ENCODE data around the gene PPP1R26. TPM values are rescaled to one million over a fixed set of nuclear protein-coding genes. Genes with fewer than 3 reads are reported as not detected.

Gene PPP1R26, protein sequence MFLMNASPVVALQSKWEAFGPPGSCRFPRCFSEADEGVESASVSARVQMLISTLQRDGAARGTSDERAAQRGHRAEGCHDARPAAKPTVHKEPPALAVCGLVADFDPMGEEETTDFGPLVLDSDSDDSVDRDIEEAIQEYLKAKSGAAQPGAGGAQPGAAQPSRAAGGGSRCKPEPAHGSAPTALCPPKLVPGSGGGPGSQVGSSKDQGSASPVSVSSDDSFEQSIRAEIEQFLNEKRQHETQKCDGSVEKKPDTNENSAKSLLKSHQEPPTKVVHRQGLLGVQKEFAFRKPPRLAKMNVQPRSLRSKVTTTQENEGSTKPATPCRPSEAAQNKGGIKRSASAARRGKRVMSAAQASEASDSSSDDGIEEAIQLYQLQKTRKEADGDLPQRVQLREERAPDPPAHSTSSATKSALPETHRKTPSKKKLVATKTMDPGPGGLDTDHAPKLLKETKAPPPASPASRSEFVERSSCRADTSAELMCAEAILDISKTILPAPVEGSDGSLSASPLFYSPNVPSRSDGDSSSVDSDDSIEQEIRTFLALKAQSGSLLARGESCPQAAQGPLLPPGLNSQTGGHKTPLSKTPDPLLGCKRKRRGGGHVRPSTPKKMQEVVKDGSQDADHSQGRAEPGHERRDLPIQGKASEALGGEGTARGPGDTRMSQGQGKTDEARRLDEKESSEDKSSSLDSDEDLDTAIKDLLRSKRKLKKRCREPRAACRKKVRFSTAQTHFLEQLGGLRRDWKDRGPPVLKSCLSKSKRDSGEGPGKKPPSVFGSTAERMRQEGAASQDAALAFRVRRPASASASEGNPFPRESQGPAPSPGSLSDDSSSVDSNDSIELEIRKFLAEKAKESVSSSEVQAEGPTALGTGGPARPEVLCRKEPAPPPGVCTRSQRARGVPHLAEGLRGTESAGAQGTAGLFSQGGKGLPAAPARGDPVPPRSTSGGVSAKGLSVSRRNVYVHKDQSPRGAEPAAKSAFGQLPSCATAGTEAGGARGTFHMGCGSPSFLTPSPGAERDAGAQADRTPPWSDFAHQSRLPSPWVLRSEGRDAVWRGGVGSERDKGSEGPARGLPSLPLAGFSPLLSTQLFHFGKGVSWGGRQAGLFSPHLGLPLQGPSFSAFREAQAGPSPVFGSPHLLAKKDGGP (N-terminal part only)
- polyA plus RNA-seq (2012; ENCODE audit: insufficient read length, low read depth), result 31.7 TPM

DNA sequence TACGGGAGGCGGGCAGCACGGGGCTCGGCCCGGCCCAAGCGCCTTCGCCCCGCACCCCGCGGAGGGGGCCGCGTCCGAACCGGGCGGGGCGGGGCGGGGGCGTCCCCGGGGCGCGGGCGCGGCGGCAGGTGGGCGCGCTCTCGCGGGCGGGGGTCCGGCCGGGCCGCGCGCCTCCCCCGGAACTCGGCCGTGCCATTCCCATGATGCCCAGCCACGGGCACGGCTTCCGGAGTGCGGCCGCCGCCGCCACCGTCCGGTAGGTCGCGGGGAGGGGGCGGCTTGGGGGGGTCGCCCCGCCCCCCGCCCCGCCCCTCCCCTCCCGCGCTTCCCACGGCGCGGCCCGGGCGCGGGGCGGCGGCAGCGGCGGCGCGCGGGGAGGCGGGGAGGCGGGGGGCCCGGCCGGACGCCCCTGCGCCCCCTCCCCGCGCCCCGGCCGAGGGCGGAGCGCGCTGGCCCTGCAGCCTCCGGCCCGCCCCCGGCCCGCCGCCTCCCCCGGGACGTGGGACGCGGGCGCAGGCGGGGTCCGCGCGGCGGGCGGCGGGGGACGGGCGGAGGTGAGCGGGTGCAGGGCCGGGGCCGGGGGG is at the start of gene PPP1R26:
TSS of gene PPP1R26 (plus strand) at position 314 of the 584 bp plus-strand sequence. CDS start 4,729 bp downstream, outside the sequence.
- TF ChIP-seq FOXP2 (optimal IDR thresholded peaks at IDR 0.05; ENCODE audit: borderline replicate concordance, extremely low read depth, extremely low read length, insufficient read depth), result no peak
- TF ChIP-seq TAF1 (IDR thresholded peaks at IDR 0.05; ENCODE audit: borderline replicate concordance, insufficient read depth, low read length), result no peak
- TF ChIP-seq, protein P1, sequence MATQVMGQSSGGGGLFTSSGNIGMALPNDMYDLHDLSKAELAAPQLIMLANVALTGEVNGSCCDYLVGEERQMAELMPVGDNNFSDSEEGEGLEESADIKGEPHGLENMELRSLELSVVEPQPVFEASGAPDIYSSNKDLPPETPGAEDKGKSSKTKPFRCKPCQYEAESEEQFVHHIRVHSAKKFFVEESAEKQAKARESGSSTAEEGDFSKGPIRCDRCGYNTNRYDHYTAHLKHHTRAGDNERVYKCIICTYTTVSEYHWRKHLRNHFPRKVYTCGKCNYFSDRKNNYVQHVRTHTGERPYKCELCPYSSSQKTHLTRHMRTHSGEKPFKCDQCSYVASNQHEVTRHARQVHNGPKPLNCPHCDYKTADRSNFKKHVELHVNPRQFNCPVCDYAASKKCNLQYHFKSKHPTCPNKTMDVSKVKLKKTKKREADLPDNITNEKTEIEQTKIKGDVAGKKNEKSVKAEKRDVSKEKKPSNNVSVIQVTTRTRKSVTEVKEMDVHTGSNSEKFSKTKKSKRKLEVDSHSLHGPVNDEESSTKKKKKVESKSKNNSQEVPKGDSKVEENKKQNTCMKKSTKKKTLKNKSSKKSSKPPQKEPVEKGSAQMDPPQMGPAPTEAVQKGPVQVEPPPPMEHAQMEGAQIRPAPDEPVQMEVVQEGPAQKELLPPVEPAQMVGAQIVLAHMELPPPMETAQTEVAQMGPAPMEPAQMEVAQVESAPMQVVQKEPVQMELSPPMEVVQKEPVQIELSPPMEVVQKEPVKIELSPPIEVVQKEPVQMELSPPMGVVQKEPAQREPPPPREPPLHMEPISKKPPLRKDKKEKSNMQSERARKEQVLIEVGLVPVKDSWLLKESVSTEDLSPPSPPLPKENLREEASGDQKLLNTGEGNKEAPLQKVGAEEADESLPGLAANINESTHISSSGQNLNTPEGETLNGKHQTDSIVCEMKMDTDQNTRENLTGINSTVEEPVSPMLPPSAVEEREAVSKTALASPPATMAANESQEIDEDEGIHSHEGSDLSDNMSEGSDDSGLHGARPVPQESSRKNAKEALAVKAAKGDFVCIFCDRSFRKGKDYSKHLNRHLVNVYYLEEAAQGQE (IDR thresholded peaks at IDR 0.05; ENCODE audit: insufficient read depth in 1 of 2, low read depth in 2 of 2, low read length in 2 of 2), result no peak
- no peak for TF ChIP-seq SIN3A (IDR thresholded peaks at IDR 0.05; ENCODE audit: borderline replicate concordance, insufficient read depth, low read length)
- no peak for TF ChIP-seq POLR2AphosphoS5 (IDR thresholded peaks at IDR 0.05; ENCODE audit: low read depth, low read length)

DNA sequence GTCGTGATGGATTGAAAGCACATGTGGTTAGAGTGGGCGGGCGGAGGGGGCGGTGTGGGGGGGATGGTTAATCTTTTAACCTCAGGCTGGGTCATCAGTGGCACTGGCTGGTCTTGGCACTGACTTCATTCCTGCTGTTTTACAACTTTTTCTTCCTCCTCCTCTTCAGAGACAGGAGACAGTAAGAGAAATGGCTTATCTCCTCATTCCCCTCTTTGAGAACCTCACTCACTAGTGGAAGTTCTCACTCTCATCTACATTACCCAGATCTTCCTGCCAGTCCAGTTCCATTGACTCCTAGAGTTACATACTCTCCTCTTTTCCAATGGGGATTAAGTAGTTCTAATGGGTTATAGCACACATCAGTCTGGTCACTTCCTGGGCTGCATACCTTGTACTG is 42.3 kb upstream of the PPP1R26 start:
- no peak for TF ChIP-seq POLR2AphosphoS5 (IDR thresholded peaks at IDR 0.05; ENCODE audit: low read depth, low read length)
- no peak for TF ChIP-seq TAF1 (IDR thresholded peaks at IDR 0.05; ENCODE audit: borderline replicate concordance, insufficient read depth, low read length)
- TF ChIP-seq, protein P1 (IDR thresholded peaks at IDR 0.05; ENCODE audit: insufficient read depth in 1 of 2, low read depth in 2 of 2, low read length in 2 of 2), result no peak
- no peak for TF ChIP-seq FOXP2 (optimal IDR thresholded peaks at IDR 0.05; ENCODE audit: borderline replicate concordance, extremely low read depth, extremely low read length, insufficient read depth)
- TF ChIP-seq SIN3A (IDR thresholded peaks at IDR 0.05; ENCODE audit: borderline replicate concordance, insufficient read depth, low read length), result no peak

DNA sequence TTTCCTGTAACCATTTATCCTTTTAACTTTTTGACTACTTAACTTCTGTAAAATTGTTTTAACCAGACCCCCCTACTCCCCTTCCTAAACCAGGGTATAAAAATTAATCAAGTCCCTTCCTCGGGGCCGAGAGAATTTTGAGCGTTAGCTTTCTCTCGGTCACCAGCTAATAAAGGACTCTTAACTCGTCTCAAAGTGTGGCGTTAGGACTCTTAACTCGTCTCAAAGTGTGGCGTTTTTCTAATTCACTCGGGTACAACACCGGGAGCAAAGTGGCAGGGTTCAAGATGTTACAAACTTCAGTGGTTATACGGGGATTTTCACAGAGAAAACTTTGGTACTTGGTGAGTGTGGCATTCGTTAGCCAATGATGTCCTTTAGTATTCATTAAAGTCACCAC is 39.7 kb upstream of the PPP1R26 start:
- TF ChIP-seq SIN3A (IDR thresholded peaks at IDR 0.05; ENCODE audit: borderline replicate concordance, insufficient read depth, low read length) (no peak), TAF1 (IDR thresholded peaks at IDR 0.05; ENCODE audit: borderline replicate concordance, insufficient read depth, low read length) (no peak), FOXP2 (optimal IDR thresholded peaks at IDR 0.05; ENCODE audit: borderline replicate concordance, extremely low read depth, extremely low read length, insufficient read depth) (no peak), POLR2AphosphoS5 (IDR thresholded peaks at IDR 0.05; ENCODE audit: low read depth, low read length) (no peak)
- TF ChIP-seq, protein P1 (IDR thresholded peaks at IDR 0.05; ENCODE audit: insufficient read depth in 1 of 2, low read depth in 2 of 2, low read length in 2 of 2), result no peak

DNA sequence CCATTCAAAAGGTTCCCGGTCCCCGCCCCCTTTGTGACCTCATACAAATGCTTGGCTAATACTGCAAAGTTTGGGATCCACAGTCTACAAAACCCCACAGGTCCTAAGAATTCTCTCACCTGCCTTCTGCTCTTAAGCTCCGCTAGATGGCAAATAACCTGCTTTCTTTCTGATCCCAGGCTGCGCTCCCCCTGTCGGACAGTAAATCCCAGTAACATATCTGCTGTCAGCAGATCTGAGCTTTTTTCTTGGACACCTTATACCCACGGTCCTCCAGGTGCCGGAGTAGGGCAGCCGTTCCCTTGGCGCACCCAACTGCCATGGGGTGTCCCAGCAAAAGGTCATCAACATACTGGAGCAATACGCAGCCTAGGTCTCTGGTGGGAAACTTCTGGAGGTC is 39.0 kb upstream of the PPP1R26 start:
- TF ChIP-seq FOXP2 (optimal IDR thresholded peaks at IDR 0.05; ENCODE audit: borderline replicate concordance, extremely low read depth, extremely low read length, insufficient read depth) (no peak), SIN3A (IDR thresholded peaks at IDR 0.05; ENCODE audit: borderline replicate concordance, insufficient read depth, low read length) (no peak), TAF1 (IDR thresholded peaks at IDR 0.05; ENCODE audit: borderline replicate concordance, insufficient read depth, low read length) (no peak), POLR2AphosphoS5 (IDR thresholded peaks at IDR 0.05; ENCODE audit: low read depth, low read length) (no peak)
- TF ChIP-seq, protein P1 (IDR thresholded peaks at IDR 0.05; ENCODE audit: insufficient read depth in 1 of 2, low read depth in 2 of 2, low read length in 2 of 2), result no peak
